ENCODE measurements around the gene CASP10. TPM values are rescaled to one million over a fixed set of nuclear protein-coding genes. Genes with fewer than 3 reads are reported as not detected.
A peak's percentile ranks its signal among the peaks of the same experiment; 100 is the strongest.

CASP10 gene
- total RNA-seq, 1 experiment from 2014 or later = 2.8 TPM

GRCh38 chr2:201231781-201232466 is 49.0 kb downstream of the CASP10 start (continued):
- TF ChIP-seq, protein P1, sequence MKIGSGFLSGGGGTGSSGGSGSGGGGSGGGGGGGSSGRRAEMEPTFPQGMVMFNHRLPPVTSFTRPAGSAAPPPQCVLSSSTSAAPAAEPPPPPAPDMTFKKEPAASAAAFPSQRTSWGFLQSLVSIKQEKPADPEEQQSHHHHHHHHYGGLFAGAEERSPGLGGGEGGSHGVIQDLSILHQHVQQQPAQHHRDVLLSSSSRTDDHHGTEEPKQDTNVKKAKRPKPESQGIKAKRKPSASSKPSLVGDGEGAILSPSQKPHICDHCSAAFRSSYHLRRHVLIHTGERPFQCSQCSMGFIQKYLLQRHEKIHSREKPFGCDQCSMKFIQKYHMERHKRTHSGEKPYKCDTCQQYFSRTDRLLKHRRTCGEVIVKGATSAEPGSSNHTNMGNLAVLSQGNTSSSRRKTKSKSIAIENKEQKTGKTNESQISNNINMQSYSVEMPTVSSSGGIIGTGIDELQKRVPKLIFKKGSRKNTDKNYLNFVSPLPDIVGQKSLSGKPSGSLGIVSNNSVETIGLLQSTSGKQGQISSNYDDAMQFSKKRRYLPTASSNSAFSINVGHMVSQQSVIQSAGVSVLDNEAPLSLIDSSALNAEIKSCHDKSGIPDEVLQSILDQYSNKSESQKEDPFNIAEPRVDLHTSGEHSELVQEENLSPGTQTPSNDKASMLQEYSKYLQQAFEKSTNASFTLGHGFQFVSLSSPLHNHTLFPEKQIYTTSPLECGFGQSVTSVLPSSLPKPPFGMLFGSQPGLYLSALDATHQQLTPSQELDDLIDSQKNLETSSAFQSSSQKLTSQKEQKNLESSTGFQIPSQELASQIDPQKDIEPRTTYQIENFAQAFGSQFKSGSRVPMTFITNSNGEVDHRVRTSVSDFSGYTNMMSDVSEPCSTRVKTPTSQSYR (CRISPR knock-in tag; IDR thresholded peaks at IDR 0.05) = no peak
- TF ChIP-seq TEAD4 (CRISPR knock-in tag; IDR thresholded peaks at IDR 0.05) (no peak), ZNF396 (CRISPR knock-in tag; IDR thresholded peaks at IDR 0.05; ENCODE audit: borderline replicate concordance) (0 out of 2 replicates have a peak, but pooled peaks have one; percentile 80), GTF2I (CRISPR knock-in tag; conservative IDR thresholded peaks at IDR 0.05) (0 out of 2 replicates have a peak, but pooled peaks have one; percentile 35), NR2C2 (CRISPR knock-in tag; IDR thresholded peaks at IDR 0.05) (peak; percentile 55; the same call in 1 of the 2 replicates), NFE2L1 (CRISPR knock-in tag; IDR thresholded peaks at IDR 0.05) (no peak), ESRRA (CRISPR knock-in tag; IDR thresholded peaks at IDR 0.05; ENCODE audit: borderline replicate concordance) (no peak), FOXK1 (CRISPR knock-in tag; IDR thresholded peaks at IDR 0.05) (no peak), JAZF1 (CRISPR knock-in tag; IDR thresholded peaks at IDR 0.05) (no peak), CTCF (IDR thresholded peaks at IDR 0.05) (peak; percentile 76), EMX1 (CRISPR knock-in tag; IDR thresholded peaks at IDR 0.05) (0 out of 2 replicates have a peak, but pooled peaks have one; percentile 69), GABPB1 (CRISPR knock-in tag; IDR thresholded peaks at IDR 0.05) (peak; percentile 76), FOXP4 (CRISPR knock-in tag; IDR thresholded peaks at IDR 0.05) (no peak), GRHL2 (CRISPR knock-in tag; IDR thresholded peaks at IDR 0.05; ENCODE audit: insufficient replicate concordance, severe bottlenecking) (no peak), ATF1 (CRISPR knock-in tag; IDR thresholded peaks at IDR 0.05) (no peak), NR1H2 (CRISPR knock-in tag; IDR thresholded peaks at IDR 0.05) (no peak)
- TF ChIP-seq, protein P2, sequence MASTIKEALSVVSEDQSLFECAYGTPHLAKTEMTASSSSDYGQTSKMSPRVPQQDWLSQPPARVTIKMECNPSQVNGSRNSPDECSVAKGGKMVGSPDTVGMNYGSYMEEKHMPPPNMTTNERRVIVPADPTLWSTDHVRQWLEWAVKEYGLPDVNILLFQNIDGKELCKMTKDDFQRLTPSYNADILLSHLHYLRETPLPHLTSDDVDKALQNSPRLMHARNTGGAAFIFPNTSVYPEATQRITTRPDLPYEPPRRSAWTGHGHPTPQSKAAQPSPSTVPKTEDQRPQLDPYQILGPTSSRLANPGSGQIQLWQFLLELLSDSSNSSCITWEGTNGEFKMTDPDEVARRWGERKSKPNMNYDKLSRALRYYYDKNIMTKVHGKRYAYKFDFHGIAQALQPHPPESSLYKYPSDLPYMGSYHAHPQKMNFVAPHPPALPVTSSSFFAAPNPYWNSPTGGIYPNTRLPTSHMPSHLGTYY (CRISPR knock-in tag; IDR thresholded peaks at IDR 0.05) = 0 out of 2 replicates have a peak, but pooled peaks have one; percentile 63
- TF ChIP-seq, protein P3, sequence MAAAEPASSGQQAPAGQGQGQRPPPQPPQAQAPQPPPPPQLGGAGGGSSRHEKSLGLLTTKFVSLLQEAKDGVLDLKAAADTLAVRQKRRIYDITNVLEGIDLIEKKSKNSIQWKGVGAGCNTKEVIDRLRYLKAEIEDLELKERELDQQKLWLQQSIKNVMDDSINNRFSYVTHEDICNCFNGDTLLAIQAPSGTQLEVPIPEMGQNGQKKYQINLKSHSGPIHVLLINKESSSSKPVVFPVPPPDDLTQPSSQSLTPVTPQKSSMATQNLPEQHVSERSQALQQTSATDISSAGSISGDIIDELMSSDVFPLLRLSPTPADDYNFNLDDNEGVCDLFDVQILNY (CRISPR knock-in tag; IDR thresholded peaks at IDR 0.05) = no peak
- TF ChIP-seq, protein P4, sequence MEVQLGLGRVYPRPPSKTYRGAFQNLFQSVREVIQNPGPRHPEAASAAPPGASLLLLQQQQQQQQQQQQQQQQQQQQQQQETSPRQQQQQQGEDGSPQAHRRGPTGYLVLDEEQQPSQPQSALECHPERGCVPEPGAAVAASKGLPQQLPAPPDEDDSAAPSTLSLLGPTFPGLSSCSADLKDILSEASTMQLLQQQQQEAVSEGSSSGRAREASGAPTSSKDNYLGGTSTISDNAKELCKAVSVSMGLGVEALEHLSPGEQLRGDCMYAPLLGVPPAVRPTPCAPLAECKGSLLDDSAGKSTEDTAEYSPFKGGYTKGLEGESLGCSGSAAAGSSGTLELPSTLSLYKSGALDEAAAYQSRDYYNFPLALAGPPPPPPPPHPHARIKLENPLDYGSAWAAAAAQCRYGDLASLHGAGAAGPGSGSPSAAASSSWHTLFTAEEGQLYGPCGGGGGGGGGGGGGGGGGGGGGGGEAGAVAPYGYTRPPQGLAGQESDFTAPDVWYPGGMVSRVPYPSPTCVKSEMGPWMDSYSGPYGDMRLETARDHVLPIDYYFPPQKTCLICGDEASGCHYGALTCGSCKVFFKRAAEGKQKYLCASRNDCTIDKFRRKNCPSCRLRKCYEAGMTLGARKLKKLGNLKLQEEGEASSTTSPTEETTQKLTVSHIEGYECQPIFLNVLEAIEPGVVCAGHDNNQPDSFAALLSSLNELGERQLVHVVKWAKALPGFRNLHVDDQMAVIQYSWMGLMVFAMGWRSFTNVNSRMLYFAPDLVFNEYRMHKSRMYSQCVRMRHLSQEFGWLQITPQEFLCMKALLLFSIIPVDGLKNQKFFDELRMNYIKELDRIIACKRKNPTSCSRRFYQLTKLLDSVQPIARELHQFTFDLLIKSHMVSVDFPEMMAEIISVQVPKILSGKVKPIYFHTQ (CRISPR knock-in tag; IDR thresholded peaks at IDR 0.05) = 0 out of 2 replicates have a peak, but pooled peaks have one; percentile 31
- TF ChIP-seq, protein P5, sequence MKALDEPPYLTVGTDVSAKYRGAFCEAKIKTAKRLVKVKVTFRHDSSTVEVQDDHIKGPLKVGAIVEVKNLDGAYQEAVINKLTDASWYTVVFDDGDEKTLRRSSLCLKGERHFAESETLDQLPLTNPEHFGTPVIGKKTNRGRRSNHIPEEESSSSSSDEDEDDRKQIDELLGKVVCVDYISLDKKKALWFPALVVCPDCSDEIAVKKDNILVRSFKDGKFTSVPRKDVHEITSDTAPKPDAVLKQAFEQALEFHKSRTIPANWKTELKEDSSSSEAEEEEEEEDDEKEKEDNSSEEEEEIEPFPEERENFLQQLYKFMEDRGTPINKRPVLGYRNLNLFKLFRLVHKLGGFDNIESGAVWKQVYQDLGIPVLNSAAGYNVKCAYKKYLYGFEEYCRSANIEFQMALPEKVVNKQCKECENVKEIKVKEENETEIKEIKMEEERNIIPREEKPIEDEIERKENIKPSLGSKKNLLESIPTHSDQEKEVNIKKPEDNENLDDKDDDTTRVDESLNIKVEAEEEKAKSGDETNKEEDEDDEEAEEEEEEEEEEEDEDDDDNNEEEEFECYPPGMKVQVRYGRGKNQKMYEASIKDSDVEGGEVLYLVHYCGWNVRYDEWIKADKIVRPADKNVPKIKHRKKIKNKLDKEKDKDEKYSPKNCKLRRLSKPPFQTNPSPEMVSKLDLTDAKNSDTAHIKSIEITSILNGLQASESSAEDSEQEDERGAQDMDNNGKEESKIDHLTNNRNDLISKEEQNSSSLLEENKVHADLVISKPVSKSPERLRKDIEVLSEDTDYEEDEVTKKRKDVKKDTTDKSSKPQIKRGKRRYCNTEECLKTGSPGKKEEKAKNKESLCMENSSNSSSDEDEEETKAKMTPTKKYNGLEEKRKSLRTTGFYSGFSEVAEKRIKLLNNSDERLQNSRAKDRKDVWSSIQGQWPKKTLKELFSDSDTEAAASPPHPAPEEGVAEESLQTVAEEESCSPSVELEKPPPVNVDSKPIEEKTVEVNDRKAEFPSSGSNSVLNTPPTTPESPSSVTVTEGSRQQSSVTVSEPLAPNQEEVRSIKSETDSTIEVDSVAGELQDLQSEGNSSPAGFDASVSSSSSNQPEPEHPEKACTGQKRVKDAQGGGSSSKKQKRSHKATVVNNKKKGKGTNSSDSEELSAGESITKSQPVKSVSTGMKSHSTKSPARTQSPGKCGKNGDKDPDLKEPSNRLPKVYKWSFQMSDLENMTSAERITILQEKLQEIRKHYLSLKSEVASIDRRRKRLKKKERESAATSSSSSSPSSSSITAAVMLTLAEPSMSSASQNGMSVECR (CRISPR knock-in tag; IDR thresholded peaks at IDR 0.05; ENCODE audit: borderline replicate concordance) = no peak
- TF ChIP-seq, protein P6, sequence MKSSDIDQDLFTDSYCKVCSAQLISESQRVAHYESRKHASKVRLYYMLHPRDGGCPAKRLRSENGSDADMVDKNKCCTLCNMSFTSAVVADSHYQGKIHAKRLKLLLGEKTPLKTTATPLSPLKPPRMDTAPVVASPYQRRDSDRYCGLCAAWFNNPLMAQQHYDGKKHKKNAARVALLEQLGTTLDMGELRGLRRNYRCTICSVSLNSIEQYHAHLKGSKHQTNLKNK (CRISPR knock-in tag; IDR thresholded peaks at IDR 0.05) = no peak

Data from WTC11 (cell line).